HEK293 (cell line): ENCODE measurements around the gene LDLRAP1.

Experiments used
- CTCF ChIP-seq: fragments of 450-650 bp; formaldehyde crosslinking; IDR thresholded peaks from 2 replicates; pipeline ENCODE4 v1.5.1; 2016; ENCODE audit warnings: missing biosample characterization, missing genetic modification characterization
- HOXA7 ChIP-seq: sonication (generic); formaldehyde crosslinking; IDR thresholded peaks from 2 replicates; pipeline ENCODE4 v1.8.1; 2022; ENCODE audit warnings: missing genetic modification reagents, borderline replicate concordance
- KLF16 ChIP-seq: fragments of 450-650 bp; formaldehyde crosslinking; IDR thresholded peaks from 2 replicates; pipeline ENCODE4 v1.5.1; 2017; ENCODE audit warnings: missing biosample characterization, missing genetic modification characterization
- PATZ1 ChIP-seq: fragments of 450-650 bp; formaldehyde crosslinking; IDR thresholded peaks from 2 replicates; pipeline ENCODE4 v1.5.1; 2016; ENCODE audit warnings: missing biosample characterization, missing genetic modification characterization
- YY2 ChIP-seq: fragments of 450-650 bp; formaldehyde crosslinking; IDR thresholded peaks from 2 replicates; pipeline ENCODE4 v1.5.1; 2016; ENCODE audit warnings: missing biosample characterization, missing genetic modification characterization
- ZBTB21 ChIP-seq: fragments of 450-650 bp; formaldehyde crosslinking; IDR thresholded peaks from 2 replicates; pipeline ENCODE4 v1.5.1; 2017; ENCODE audit warnings: missing biosample characterization, missing genetic modification characterization
- ZNF626 ChIP-seq: fragments of 450-650 bp; sonication (Bioruptor Pico); formaldehyde crosslinking; IDR thresholded peaks from 2 replicates; pipeline ENCODE4 v1.5.1; 2018; ENCODE audit warnings: missing biosample characterization, missing genetic modification characterization, inconsistent platforms
- ZNF677 ChIP-seq: fragments of 450-650 bp; IDR thresholded peaks from 2 replicates; pipeline ENCODE4 v1.5.0; 2018; ENCODE audit warnings: missing biosample characterization, mild to moderate bottlenecking, missing genetic modification characterization, moderate library complexity

- TF ChIP-seq CTCF (no peak), YY2 (tag by site-specific recombination) (no peak), KLF16 (tag by site-specific recombination) (no peak), PATZ1 (tag by site-specific recombination) (no peak), HOXA7 (CRISPR knock-in tag) (no peak), ZBTB21 (tag by site-specific recombination) (no peak), ZNF626 (tag by site-specific recombination) (no peak), ZNF677 (tag by site-specific recombination) (no peak)
Observed at GRCh38 chr1:25557543-25557942, 14.1 kb downstream of the LDLRAP1 start.
